ENCODE data around the gene UBASH3A. TPM values are rescaled to one million over a fixed set of nuclear protein-coding genes. Genes with fewer than 3 reads are reported as not detected.
A peak's percentile ranks its signal among the peaks of the same experiment; 100 is the strongest.

The UBASH3A gene
- total RNA-seq, 6 experiments from 2014 or later: 0.12 to 0.50 (median 0.15) TPM

DNA sequence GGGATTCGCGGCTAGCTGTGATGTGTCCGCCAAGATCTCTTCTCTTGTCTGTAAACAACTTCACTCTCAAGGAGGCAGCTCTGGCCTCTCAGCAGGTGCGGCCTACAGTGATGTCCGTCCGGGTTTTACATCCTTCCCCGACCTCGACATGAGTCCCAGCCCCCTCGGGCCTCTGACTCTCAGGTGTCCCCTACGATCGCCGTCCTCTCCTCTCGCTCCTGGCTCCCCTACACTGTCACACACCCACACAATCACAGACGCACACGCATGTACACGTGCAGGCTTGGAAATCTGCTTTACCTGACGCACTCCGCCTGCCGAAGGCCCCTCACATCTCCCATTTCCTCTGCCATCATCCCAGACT is 93.1 kb downstream of the UBASH3A start:
- Histone ChIP-seq H3K27ac (peak overlapping the region; percentile 64 to 84 (median 74)), H3K9me3 (no peaks in the 10 kb centered on the region), H3K36me3 (no peaks in the 10 kb centered on the region), H3K4me3 (peak overlapping the region; percentile 50 to 78 (median 56)), H3K4me1 (peaks cover 0 to 3% (median 0%) of the 10 kb centered on the region in 4 donors), H3K27me3 (no peaks in the 10 kb centered on the region)
- no peak for DNase-seq
- no peak for TF ChIP-seq POLR2A (IDR thresholded peaks at IDR 0.05)
- ATAC-seq: peak in 1 of 4 donors; percentile 1
- 35% methylated on average over 15 of the region's 19 CpGs for WGBS (ENCODE audit: insufficient coverage, low coverage, low lambda C conversion rate, missing lambda C conversion rate)
- intact Hi-C loops (cut with DNase I): no loop called here

Small RNAs within 50 kb of the gene (small RNA-seq; reads per million reads assigned to genes)
- gene RNU6-1149P: 0 reads per million in 2 experiments

Other genes with a start within 250 kb of the UBASH3A start
- gene ABCG1, start 184.8 kb upstream of the UBASH3A start, total RNA-seq: 1 to 10 TPM; 3.3 to 9.8 (median 4.8) TPM
- gene TFF3, start 88.5 kb upstream of the UBASH3A start, total RNA-seq: 1 to 10 TPM in 5 of 6 experiments, under 1 TPM in 1; 0.88 to 6.8 (median 2.5) TPM
- gene TFF2, start 52.9 kb upstream of the UBASH3A start, total RNA-seq: under 1 TPM in 4 of 6 experiments, not detected in 2; 0.29 to 0.61 (median 0.49) TPM
- not detected for gene TFF1, start 37.4 kb upstream of the UBASH3A start, total RNA-seq
- gene TMPRSS3, start 7.8 kb upstream of the UBASH3A start, total RNA-seq: under 1 TPM; 0.22 to 0.97 (median 0.71) TPM
- gene RSPH1, start 92.3 kb downstream of the UBASH3A start, total RNA-seq: under 1 TPM in 5 of 6 experiments, not detected in 1; 0.18 to 0.55 (median 0.22) TPM
- gene SLC37A1, start 110.0 kb downstream of the UBASH3A start, total RNA-seq: 10 to 100 TPM in 1 of 6 experiments, 1 to 10 TPM in 5; 2.5 to 10.8 (median 6.2) TPM
- 1 to 10 TPM; 1.1 to 5.9 (median 3.3) TPM for gene PDE9A, start 249.7 kb downstream of the UBASH3A start, total RNA-seq